ENCODE results near the gene HCST. TPM values are rescaled to one million over a fixed set of nuclear protein-coding genes. Genes with fewer than 3 reads are reported as not detected.

HCST gene
- total RNA-seq, 1 donor from 2014 or later = 1.8 TPM

DNA sequence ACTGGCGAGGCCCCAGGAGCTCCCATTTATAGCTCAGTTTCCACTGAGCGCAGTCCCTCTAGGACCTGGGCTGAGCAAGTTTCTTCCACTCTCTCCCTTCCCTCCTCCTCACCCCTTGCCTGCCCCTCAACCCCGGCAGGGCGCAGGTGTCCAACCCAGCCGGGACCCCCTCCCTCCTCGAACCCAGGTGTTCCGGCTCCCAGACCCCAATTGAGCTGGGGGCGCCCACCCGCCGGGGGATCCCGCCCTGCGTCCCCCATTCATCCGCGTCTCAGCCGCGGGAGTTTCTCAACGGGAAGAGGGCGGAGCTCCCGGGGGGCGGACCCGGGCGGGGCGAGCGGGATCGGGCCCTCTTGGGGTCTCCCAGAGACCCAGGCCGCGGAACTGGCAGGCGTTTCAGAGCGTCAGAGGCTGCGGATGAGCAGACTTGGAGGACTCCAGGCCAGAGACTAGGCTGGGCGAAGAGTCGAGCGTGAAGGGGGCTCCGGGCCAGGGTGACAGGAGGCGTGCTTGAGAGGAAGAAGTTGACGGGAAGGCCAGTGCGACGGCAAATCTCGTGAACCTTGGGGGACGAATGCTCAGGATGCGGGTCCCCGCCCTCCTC is 45.7 kb upstream of the HCST start, which contains the start of gene KIRREL2:
TSS of gene KIRREL2 (plus strand) at position 366 of the 604 bp plus-strand sequence. CDS start at position 575, 209 bp downstream.
- Mint-ChIP-seq H3K9me3 (ENCODE audit: unreplicated experiment) (peaks cover 3% of the 10 kb centered on the region), H3K4me3 (ENCODE audit: unreplicated experiment) (peak within 1 kb of the TSS; percentile 77), H3K36me3 (ENCODE audit: low read depth, unreplicated experiment) (peaks cover 5% of the 10 kb centered on the region), H3K27me3 (ENCODE audit: low read depth, unreplicated experiment) (peaks cover 80% of the 10 kb centered on the region), H3K27ac (ENCODE audit: unreplicated experiment) (no peak within 1 kb of the TSS), H3K4me1 (ENCODE audit: low read depth, unreplicated experiment) (no peaks in the 10 kb centered on the region)
- Histone ChIP-seq H3K9ac (ENCODE audit: low read length) (peak within 1 kb of the TSS; percentile 55), H3K4me3 (ENCODE audit: insufficient read depth, low read depth, low read length) (peak within 1 kb of the TSS; percentile 37), H3K4me2 (ENCODE audit: low read length) (peak within 1 kb of the TSS; percentile 88), H2AFZ (ENCODE audit: low read depth, low read length) (peak within 1 kb of the TSS; percentile 78), H3K4me1 (ENCODE audit: insufficient read depth, low read length) (no peaks in the 10 kb centered on the region), H3K79me2 (ENCODE audit: insufficient read depth, low read length) (no peaks in the 10 kb centered on the region), H4K20me1 (ENCODE audit: insufficient read depth, low read length) (no peaks in the 10 kb centered on the region), H3K36me3 (ENCODE audit: insufficient read depth, low read length) (no peaks in the 10 kb centered on the region), H3K9me3 (ENCODE audit: insufficient read depth, low read depth, low read length) (no peaks in the 10 kb centered on the region), H3K27ac (ENCODE audit: low read depth, low read length) (no peak within 1 kb of the TSS), H3K27me3 (ENCODE audit: insufficient read depth, low read length) (peaks cover 51% of the 10 kb centered on the region)
- no peak for DNase-seq (ENCODE audit: low read depth)
- FAIRE-seq = no peak
- TF ChIP-seq EZH2 (IDR thresholded peaks at IDR 0.05; ENCODE audit: insufficient read depth, low read length) (peak; percentile 60), CTCF (IDR thresholded peaks at IDR 0.05; ENCODE audit: insufficient read depth, low read depth, low read length) (no peak)

DNA sequence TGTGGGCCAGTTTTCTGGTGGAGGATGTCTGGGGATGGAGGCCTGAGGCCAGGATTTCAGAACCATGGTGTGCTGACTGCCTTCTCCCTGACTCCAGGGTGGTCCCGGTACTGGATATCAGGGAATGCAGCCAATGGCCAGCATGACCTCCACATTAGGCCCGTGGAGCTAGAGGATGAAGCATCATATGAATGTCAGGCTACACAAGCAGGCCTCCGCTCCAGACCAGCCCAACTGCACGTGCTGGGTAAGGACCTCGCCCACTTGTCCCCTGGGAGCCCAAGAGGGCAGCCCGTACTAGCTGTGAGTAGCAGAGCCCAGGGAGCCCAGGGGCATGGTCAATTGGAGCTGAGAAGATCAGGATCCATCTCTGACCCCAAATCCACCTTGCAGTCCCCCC is 44.0 kb upstream of the HCST start:
- Mint-ChIP-seq H3K27ac (ENCODE audit: unreplicated experiment) (no peak overlapping the region), H3K4me1 (ENCODE audit: low read depth, unreplicated experiment) (no peaks in the 10 kb centered on the region), H3K36me3 (ENCODE audit: low read depth, unreplicated experiment) (peaks cover 5% of the 10 kb centered on the region), H3K4me3 (ENCODE audit: unreplicated experiment) (no peak overlapping the region), H3K9me3 (ENCODE audit: unreplicated experiment) (no peaks in the 10 kb centered on the region), H3K27me3 (ENCODE audit: low read depth, unreplicated experiment) (peaks cover 75% of the 10 kb centered on the region)
- Histone ChIP-seq H3K79me2 (ENCODE audit: insufficient read depth, low read length) (no peaks in the 10 kb centered on the region), H2AFZ (ENCODE audit: low read depth, low read length) (no peak overlapping the region), H3K9me3 (ENCODE audit: insufficient read depth, low read depth, low read length) (no peaks in the 10 kb centered on the region), H3K4me3 (ENCODE audit: insufficient read depth, low read depth, low read length) (no peak overlapping the region), H3K27me3 (ENCODE audit: insufficient read depth, low read length) (peaks cover 45% of the 10 kb centered on the region), H3K27ac (ENCODE audit: low read depth, low read length) (no peak overlapping the region), H3K4me1 (ENCODE audit: insufficient read depth, low read length) (no peaks in the 10 kb centered on the region), H4K20me1 (ENCODE audit: insufficient read depth, low read length) (no peaks in the 10 kb centered on the region), H3K9ac (ENCODE audit: low read length) (no peak overlapping the region), H3K36me3 (ENCODE audit: insufficient read depth, low read length) (no peaks in the 10 kb centered on the region), H3K4me2 (ENCODE audit: low read length) (no peak overlapping the region)
- TF ChIP-seq EZH2 (IDR thresholded peaks at IDR 0.05; ENCODE audit: insufficient read depth, low read length) (no peak), CTCF (IDR thresholded peaks at IDR 0.05; ENCODE audit: insufficient read depth, low read depth, low read length) (no peak)
- no peak for DNase-seq (ENCODE audit: low read depth)
- no peak for FAIRE-seq

DNA sequence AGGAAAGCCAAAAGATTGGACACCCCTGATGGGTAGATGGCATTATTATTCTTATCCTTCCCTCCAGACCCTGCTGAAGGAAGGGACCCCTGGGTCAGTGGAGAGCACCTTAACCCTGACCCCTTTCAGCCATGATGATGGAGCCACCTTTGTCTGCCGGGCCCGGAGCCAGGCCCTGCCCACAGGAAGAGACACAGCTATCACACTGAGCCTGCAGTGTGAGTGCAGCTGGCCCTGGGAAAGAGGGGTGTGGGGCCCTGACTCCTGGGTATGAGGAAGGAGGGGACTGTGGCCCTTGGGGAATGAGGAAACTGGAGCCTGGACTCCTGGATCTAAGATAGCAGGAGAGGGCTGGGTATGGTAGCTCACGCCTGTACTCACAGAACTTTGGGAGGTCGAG is 42.9 kb upstream of the HCST start:
- Histone ChIP-seq H3K27me3 (ENCODE audit: insufficient read depth, low read length) (peaks cover 45% of the 10 kb centered on the region), H3K4me1 (ENCODE audit: insufficient read depth, low read length) (no peaks in the 10 kb centered on the region), H3K9me3 (ENCODE audit: insufficient read depth, low read depth, low read length) (no peaks in the 10 kb centered on the region), H3K9ac (ENCODE audit: low read length) (no peak overlapping the region), H2AFZ (ENCODE audit: low read depth, low read length) (no peak overlapping the region), H3K4me2 (ENCODE audit: low read length) (no peak overlapping the region), H3K79me2 (ENCODE audit: insufficient read depth, low read length) (no peaks in the 10 kb centered on the region), H4K20me1 (ENCODE audit: insufficient read depth, low read length) (no peaks in the 10 kb centered on the region), H3K36me3 (ENCODE audit: insufficient read depth, low read length) (no peaks in the 10 kb centered on the region), H3K27ac (ENCODE audit: low read depth, low read length) (no peak overlapping the region), H3K4me3 (ENCODE audit: insufficient read depth, low read depth, low read length) (no peak overlapping the region)
- no peak for DNase-seq (ENCODE audit: low read depth)
- TF ChIP-seq EZH2 (IDR thresholded peaks at IDR 0.05; ENCODE audit: insufficient read depth, low read length) (no peak), CTCF (IDR thresholded peaks at IDR 0.05; ENCODE audit: insufficient read depth, low read depth, low read length) (no peak)
- no peaks in the 10 kb centered on the region for H3K9me3 Mint-ChIP-seq (ENCODE audit: unreplicated experiment)
- H3K27ac Mint-ChIP-seq (ENCODE audit: unreplicated experiment) = no peak overlapping the region
- FAIRE-seq = no peak
- H3K36me3 Mint-ChIP-seq (ENCODE audit: low read depth, unreplicated experiment) = peaks cover 5% of the 10 kb centered on the region
- no peak overlapping the region for H3K4me3 Mint-ChIP-seq (ENCODE audit: unreplicated experiment)
- no peaks in the 10 kb centered on the region for H3K4me1 Mint-ChIP-seq (ENCODE audit: low read depth, unreplicated experiment)
- H3K27me3 Mint-ChIP-seq (ENCODE audit: low read depth, unreplicated experiment) = peaks cover 70% of the 10 kb centered on the region
